HepG2 (cell line): ENCODE results near the gene MFF. TPM values are rescaled to one million over a fixed set of nuclear protein-coding genes. Genes with fewer than 3 reads are reported as not detected.

ENCODE experiments used
- ATF4 ChIP-seq, 2 experiments: fragments of 450-650 bp in 1 of 2; sonication (generic) in 1 of 2; formaldehyde crosslinking; IDR thresholded peaks; 2 replicates each; pipeline versions ENCODE4 v1.5.0 to v1.8.0; 2020 to 2022; ENCODE audit warnings: mild to moderate bottlenecking in 1 of 2, missing genetic modification reagents in 1 of 2
- BORCS8-MEF2B ChIP-seq: sonication (generic); formaldehyde crosslinking; IDR thresholded peaks from 2 replicates; pipeline ENCODE4 v1.8.0; 2022; ENCODE audit warnings: mild to moderate bottlenecking, missing genetic modification reagents
- CAMTA2 ChIP-seq: sonication (generic); formaldehyde crosslinking; IDR thresholded peaks from 2 replicates; pipeline ENCODE4 v1.4.0; 2020; ENCODE audit warnings: mild to moderate bottlenecking, missing genetic modification reagents, borderline replicate concordance
- CEBPG ChIP-seq: IDR thresholded peaks from 2 replicates; pipeline ENCODE4 v1.6.1; 2016
- EP300 ChIP-seq, 3 experiments: sonication (generic) in 1 of 3; formaldehyde crosslinking in 1 of 3; IDR thresholded peaks; 2 replicates each; pipeline versions ENCODE4 v1.5.1 to v1.6.1; 2011 to 2020; ENCODE audit warnings: low read depth in 2 of 3, low read length in 2 of 3, borderline replicate concordance in 1 of 3, improper control_type of control experiment in 1 of 3, mild to moderate bottlenecking in 1 of 3, missing genetic modification reagents in 1 of 3, moderate library complexity in 1 of 3
- EZH2 ChIP-seq: conservative IDR thresholded peaks from 2 replicates; pipeline ENCODE4 v1.6.1; 2012; ENCODE audit warnings: mild to moderate bottlenecking, low read depth, low read length, moderate library complexity
- GATAD2A ChIP-seq: IDR thresholded peaks from 2 replicates; pipeline ENCODE4 v1.6.1; 2016
- PPARG ChIP-seq: conservative IDR thresholded peaks from 2 replicates; pipeline ENCODE4 v1.6.1; 2016; ENCODE audit warnings: missing biosample characterization, missing genetic modification reagents
- RAD21 ChIP-seq: fragments of 450-650 bp; formaldehyde crosslinking; IDR thresholded peaks from 2 replicates; pipeline ENCODE4 v1.5.0; 2020; ENCODE audit warnings: mild to moderate bottlenecking
- RCOR2 ChIP-seq: IDR thresholded peaks from 2 replicates; pipeline ENCODE4 v1.6.1; 2016; ENCODE audit warnings: missing biosample characterization, missing genetic modification reagents
- RXRB ChIP-seq: IDR thresholded peaks from 2 replicates; pipeline ENCODE4 v1.6.1; 2016; ENCODE audit warnings: borderline replicate concordance, missing genetic modification reagents, missing compliant biosample characterization
- SAP130 ChIP-seq: IDR thresholded peaks from 2 replicates; pipeline ENCODE4 v1.6.1; 2016; ENCODE audit warnings: low read depth
- SIN3A ChIP-seq: IDR thresholded peaks from 2 replicates; pipeline ENCODE4 v1.6.1; 2011; ENCODE audit warnings: low read depth, mild to moderate bottlenecking, control low read depth, low read length, borderline replicate concordance
- SOX5 ChIP-seq: IDR thresholded peaks from 2 replicates; pipeline ENCODE4 v1.6.1; 2016; ENCODE audit warnings: borderline replicate concordance
- SOX6 ChIP-seq, 2 experiments: fragments of 450-650 bp in 1 of 2; sonication (generic) in 1 of 2; formaldehyde crosslinking in 1 of 2; IDR thresholded peaks; 2 replicates each; pipeline versions ENCODE4 v1.4.0 to v1.6.1; 2017 to 2020; ENCODE audit warnings: antibody characterized with exemption in 1 of 2, mild to moderate bottlenecking in 1 of 2, missing genetic modification reagents in 1 of 2
- SRSF4 ChIP-seq: fragments of 200-400 bp; formaldehyde crosslinking; IDR thresholded peaks from one replicate; pipeline ENCODE4 v1.6.1; 2018; ENCODE audit warnings: mild to moderate bottlenecking, low read depth, low read length, moderate library complexity; ENCODE audit not compliant: poor library complexity, severe bottlenecking
- TCF7L2 ChIP-seq: IDR thresholded peaks from 2 replicates; pipeline ENCODE4 v1.6.1; 2011; ENCODE audit warnings: mild to moderate bottlenecking, low read depth, low read length, moderate library complexity
- ZFP36L2 ChIP-seq: sonication (generic); formaldehyde crosslinking; IDR thresholded peaks from 2 replicates; pipeline ENCODE4 v1.4.0; 2020; ENCODE audit warnings: missing genetic modification reagents
- ZFP91 ChIP-seq: sonication (generic); formaldehyde crosslinking; IDR thresholded peaks from 2 replicates; pipeline ENCODE4 v1.9.0; 2022; ENCODE audit warnings: missing genetic modification reagents, mild to moderate bottlenecking, borderline replicate concordance
- ZNF101 ChIP-seq: sonication (generic); formaldehyde crosslinking; IDR thresholded peaks from 2 replicates; pipeline ENCODE4 v1.4.0; 2020; ENCODE audit warnings: mild to moderate bottlenecking, low read depth, missing genetic modification reagents, borderline replicate concordance
- ZNF430 ChIP-seq: sonication (generic); formaldehyde crosslinking; IDR thresholded peaks from 2 replicates; pipeline ENCODE4 v1.9.0; 2021; ENCODE audit warnings: mild to moderate bottlenecking, missing genetic modification reagents
- ZNF549 ChIP-seq: sonication (generic); formaldehyde crosslinking; IDR thresholded peaks from 2 replicates; pipeline ENCODE4 v1.5.0; 2020; ENCODE audit warnings: missing genetic modification reagents
- ZNF790 ChIP-seq: sonication (generic); formaldehyde crosslinking; IDR thresholded peaks from 2 replicates; pipeline ENCODE4 v1.8.0; 2022; ENCODE audit warnings: missing genetic modification reagents, mild to moderate bottlenecking, borderline replicate concordance
- polyA plus RNA-seq, 8 experiments: library from polyadenylated mRNA; depleted of rRNA in 3 of 8; stranded (reverse) in 7 of 8; unstranded in 1 of 8; fragments of >200 nt; fragmentation: Illumina TruSeq in 4 of 8; extraction: Trizol in 4 of 8; gene quantifications; 2 replicates each; pipeline versions ENCODE4 v1.2.1 to v1.2.3, GENCODE V29; 2011 to 2016; ENCODE audit warnings: low read depth in 4 of 8, missing spikeins in 1 of 8, mixed read lengths in 1 of 8; ENCODE audit not compliant: insufficient read depth in 1 of 8
- total RNA-seq, 5 experiments: library from RNA; depleted of rRNA; stranded (reverse); fragments of >200 nt; fragmentation: Illumina TruSeq; extraction: Trizol; gene quantifications; 2 replicates each; pipeline ENCODE4 v1.2.3, GENCODE V29; 2016; ENCODE audit warnings: low read depth in 1 of 5

Gene MFF
- total and polyA plus RNA-seq, 2 of the 13 experiments (the other 11 are each of a cell fraction or from before 2014, with no cell fraction given) = 81.9 to 156 TPM

- TF ChIP-seq SOX6 (IDR thresholded peaks at IDR 0.05) (no peak), SOX6 (CRISPR knock-in tag; IDR thresholded peaks at IDR 0.05) (no peak), SIN3A (no peak), EP300 (IDR thresholded peaks at IDR 0.05; ENCODE audit: low read depth in 2 of 2, low read length in 2 of 2) (peak in 1 of 2 experiments; percentile 70; a peak in 1 of 4 replicates), EP300 (CRISPR knock-in tag; IDR thresholded peaks at IDR 0.05; ENCODE audit: borderline replicate concordance) (no peak), RAD21 (CRISPR knock-in tag) (no peak), SRSF4 (no peak), TCF7L2 (no peak), ZNF549 (CRISPR knock-in tag) (no peak), ZNF790 (CRISPR knock-in tag) (no peak), EZH2 (no peak), GATAD2A (CRISPR knock-in tag) (0 out of 2 replicates have a peak, but pooled peaks have one; percentile 21), ATF4 (CRISPR knock-in tag; IDR thresholded peaks at IDR 0.05) (0 out of 4 replicates have a peak, but pooled peaks of 1 of the 2 experiments have one; percentile 42), SAP130 (CRISPR knock-in tag) (0 out of 2 replicates have a peak, but pooled peaks have one; percentile 6), ZNF101 (CRISPR knock-in tag) (no peak), SOX5 (CRISPR knock-in tag) (0 out of 2 replicates have a peak, but pooled peaks have one; percentile 14), RCOR2 (CRISPR knock-in tag) (0 out of 2 replicates have a peak, but pooled peaks have one; percentile 13), ZNF430 (CRISPR knock-in tag) (no peak), BORCS8-MEF2B (no peak), ZFP91 (CRISPR knock-in tag) (no peak), PPARG (CRISPR knock-in tag) (peak; percentile 78; the same call in 1 of the 2 replicates), RXRB (CRISPR knock-in tag) (peak; percentile 53; the same call in 1 of the 2 replicates), ZFP36L2 (CRISPR knock-in tag) (no peak), CEBPG (CRISPR knock-in tag) (peak; percentile 19; the same call in 1 of the 2 replicates), CAMTA2 (no peak)
These were observed 12.5 kb upstream of the MFF start (continued) for GRCh38 chr2:227312579-227312978.
